ENCODE results near the gene JOSD1.

JOSD1 gene

DNA sequence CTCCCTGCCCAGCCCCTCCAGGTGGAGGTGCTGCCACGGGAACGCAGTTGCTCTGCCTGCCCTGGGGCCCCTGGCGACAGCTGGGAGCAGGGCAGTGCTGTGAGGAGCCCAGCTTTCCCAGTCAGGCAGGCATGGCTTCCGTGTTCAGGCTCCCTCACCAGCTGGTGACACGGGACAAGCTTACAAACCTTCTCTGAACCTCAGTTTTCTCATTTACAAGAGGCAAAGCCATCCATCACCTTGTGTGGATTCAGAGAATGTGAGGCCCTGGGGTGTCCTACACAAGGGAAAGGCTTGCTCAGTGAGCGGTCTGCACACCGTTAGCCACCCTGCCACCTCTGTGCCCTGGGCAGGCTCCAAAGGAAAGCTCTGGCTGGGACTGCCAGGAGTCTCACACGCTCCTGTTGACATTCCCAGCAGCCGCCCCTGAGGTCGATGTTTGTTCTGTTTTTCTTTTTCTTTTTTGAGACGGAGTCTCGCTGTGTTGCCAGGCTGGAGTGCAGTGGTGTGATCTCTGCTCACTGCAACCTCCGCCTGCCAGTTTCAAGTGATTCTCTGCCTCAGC is 31.6 kb upstream of the JOSD1 start:
- DNase-seq = peak; percentile 2

DNA sequence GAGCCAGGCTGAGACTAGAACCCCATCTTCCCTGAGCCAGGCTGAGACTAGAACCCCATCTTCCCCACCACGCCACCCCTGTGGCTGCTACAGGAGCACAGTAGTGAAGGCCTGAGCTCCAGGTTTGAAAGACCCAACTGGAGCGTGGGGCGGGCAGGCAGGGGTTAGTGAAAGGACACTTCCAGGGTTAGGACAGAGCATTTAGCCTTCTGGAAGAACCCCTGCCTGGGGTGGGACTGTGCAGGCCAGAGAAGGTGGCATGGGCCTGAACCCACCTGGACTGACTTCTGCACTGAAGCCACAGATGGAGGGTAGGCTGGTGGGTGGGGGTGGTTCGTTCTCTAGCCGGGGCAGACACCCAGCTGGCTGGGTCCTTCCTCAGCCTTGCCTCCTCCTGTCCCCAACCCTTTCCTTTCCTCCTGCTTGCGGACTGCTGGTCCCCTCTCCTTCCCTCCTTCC is 31.0 kb upstream of the JOSD1 start:
- no peak for DNase-seq

DNA sequence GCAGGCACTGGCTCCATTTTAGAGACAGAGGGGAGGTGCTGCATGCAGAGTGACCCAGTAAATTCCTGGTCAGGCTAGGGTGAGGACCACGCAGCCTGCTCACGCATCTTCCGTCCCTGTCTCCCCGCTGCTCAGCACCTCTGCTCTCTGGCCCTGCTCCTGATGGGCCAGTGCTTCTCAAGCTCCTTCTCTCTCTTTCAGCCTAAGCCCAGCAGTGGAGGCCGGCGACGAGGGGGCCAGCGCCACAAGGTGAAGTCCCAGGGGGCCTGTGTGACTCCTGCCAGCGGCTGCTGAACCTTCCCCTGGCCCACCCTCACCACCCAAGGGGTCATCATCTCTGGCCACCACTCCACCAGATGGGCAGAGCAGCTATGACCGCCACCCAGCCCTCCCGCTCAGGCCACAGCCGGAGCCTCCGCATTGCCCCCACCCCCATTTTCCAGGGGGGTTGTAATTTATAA is 29.7 kb upstream of the JOSD1 start:
- no peak for DNase-seq

DNA sequence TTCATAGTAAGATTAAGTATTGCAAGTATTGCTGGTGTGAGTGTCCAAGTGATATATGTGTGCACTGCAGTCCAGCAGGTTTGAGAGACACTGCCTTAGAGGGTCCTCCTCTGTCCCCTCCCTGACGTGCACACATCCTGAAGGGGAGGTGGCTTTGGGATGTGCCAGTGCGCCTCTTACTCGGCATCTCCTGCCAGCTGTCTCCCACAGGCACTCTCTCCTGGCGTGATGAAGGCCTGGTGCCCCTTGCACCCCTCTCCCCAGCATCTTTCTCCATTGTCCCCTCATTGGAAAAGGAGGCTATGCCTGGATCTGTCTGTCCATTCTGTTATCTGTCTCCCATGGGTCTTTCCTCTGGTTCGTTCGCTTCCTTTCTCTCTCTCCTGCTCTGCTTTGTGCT is 29.2 kb upstream of the JOSD1 start:
- no peak for DNase-seq

DNA sequence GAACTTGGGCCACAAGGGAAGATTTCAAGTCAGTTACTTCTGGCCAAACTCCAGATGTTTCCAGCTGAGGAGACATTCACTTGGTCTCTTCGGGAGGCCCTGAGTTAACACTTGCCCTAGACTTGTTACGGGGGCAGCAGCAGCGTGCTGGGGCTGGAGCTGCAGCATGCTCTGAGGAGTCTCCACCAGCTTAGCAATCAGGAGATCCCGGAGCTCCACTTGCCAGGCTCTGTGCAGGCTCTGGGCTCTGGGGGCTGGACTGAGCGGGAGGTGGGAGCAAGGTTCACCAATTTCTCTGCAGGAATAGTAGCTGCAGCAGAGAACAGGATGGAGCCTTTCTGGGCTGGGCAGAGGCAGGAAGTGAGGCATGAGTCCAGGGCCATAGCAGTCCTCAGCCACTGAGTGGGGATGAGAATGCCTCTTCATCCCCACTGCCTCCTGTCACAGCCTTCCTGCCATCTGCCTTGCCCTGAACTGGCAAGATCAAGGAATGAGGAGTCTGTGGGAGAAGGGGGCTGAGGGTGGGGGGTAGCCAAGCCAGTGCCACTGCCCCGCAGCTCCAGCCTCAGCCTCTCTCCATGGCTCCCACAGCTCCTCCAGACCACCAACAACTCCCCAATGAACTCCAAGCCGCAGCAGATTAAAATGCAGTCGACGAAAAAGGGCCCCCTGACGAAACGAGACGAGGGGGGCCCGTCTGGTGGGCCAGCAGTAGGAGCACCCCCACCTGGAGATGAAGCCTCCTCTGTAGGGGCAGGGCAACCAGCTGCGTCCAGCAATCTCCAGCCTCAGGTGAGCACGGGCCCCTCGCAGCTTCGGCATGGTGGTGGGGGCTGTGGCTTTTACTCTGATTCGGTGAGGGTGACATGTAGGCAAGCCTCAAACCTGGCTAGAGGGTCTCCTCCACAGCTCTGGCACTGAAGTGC is 28.4 kb upstream of the JOSD1 start:
- peak; percentile 20 for DNase-seq

DNA sequence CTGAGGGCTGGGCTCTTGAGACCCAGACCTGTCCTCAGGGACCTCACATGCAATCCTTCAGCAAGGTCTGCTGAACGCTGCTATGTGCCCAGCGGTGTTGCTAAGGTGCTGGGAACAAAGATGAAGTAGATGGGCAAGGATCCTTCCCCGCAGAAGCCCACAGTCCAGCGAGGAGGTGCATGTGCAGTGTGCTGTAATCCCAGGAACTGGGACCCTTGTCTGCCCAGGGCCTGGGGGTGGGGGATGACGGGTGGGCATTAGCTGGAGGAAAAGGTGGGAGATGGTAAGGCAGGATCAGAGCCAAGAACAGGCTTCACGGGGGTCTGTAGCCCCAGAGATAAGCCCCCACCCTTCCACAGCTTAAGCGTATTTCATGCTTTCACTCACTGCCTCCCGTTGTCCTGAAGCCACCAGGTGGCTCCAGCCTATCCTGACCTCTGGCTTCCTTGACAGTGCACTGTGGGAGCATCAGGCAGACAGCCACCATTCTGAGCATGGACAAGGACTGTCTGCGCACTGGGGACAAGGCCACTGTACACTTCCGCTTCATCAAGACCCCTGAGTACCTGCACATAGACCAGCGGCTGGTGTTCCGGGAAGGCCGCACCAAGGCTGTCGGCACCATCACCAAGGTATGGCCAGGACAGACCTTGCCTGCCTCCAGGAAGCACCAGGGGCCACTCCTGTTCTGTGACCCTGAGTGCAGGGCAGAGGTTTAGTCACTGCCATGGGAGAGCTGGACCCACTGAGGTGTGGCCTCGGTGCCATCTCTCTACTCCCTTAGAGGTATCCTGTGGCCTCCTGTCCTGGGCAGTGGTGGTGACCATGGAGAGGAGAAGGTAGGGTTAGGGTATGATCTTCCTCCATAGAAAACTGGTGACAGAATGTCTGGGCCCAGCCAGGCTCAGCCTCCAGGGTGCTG is 27.0 kb upstream of the JOSD1 start:
- DNase-seq = peak; percentile 12

DNA sequence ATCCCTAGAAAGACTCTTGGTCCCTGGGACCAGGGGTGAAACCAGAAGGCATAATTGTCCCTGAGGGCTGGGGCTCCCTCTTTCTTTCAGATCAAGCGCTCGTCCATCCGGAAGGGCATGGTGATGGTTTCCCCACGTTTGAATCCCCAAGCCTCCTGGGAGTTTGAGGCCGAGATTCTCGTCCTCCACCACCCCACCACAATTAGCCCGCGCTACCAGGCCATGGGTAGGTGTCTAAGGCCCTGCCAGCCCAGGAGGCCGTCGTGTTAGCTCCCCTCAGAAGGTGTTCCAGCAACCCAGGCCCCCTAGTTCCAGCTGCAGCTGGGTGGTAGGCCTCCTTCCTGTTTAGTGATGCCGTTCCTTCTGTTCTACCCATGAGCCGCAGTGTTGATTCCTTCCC is 26.4 kb upstream of the JOSD1 start:
- DNase-seq = peak; percentile 16

DNA sequence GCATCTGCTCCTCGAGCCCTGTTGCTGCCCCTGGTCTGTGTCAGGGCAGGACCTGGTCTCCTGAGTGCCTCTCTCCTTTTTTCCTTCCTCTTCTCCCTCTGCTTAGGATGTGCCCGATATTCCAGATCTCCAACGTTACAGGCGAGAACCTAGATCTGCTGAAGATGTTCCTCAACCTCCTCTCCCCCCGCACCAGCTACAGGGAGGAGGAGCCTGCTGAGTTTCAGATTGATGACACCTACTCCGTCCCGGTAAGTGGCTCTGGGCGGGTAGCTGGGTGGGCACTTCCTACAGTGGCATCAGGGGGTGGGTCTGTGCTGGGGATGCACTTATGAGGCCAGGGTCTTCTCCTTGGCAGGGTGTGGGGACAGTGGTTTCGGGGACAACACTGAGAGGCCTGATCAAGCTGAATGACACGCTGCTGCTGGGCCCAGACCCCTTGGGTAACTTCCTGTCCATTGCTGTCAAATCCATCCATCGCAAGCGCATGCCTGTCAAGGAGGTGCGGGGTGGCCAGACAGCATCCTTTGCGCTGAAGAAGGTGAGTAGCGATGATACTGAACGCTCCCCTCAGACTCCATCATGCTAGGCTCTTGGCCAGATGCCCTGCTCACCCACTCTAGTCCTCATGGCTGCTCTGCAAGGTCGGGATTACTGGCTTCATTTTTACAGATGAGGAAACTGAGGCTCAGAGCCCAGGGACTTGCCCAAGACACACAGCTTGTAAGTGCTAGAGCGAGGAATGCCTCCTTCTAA is 25.3 kb upstream of the JOSD1 start:
- peak; percentile 23 for DNase-seq

DNA sequence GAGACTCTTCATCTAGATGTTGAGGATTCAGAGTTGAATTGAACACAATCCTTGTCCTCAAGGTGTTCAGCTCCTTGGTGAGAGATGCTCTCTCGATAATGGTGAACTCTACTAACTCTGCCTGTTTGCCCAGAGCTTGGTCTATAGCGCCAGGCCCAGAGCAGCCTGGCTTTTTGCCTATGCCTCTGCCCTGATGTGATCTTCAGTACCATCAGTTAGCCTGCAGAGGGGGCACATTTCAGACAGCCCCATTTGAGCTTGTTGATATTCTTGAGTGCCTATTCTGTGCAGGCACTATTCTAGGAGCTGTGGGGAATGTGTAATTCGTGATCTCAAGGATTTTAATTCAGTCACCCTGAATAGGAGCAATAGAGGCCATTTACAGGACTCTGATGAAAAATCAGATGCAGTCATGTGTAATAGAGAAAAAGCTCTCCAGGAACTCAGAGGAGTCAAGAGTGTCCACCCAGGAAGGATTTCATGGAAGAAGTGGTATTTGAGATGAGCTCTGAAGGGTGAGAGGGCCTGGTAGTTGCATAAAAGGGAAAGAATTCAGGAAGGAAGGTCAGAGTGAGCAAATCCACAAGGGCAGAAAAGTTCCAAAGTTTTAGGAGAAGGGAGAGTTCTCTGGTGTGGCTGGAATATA is 24.3 kb upstream of the JOSD1 start:
- peak; percentile 29 for DNase-seq

DNA sequence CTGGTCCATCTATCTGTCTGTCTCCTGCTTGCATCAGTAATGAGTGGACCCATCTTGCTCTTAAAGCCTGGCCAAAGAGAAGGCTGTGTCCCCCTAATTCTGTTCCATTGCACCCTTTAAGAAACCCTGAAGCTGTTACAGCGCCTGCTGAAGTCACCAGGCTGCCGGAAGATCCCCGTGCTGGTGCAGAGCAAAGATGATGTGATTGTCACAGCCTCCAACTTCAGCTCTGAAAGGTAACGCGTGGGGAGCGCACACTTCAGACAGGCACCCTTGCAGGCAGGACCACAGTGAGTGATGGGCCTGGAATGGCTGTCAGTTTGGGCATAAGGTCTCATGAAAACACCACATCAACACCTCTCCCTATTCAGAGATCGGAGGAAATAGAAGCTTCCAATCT is 23.4 kb upstream of the JOSD1 start:
- DNase-seq = peak; percentile 3

DNA sequence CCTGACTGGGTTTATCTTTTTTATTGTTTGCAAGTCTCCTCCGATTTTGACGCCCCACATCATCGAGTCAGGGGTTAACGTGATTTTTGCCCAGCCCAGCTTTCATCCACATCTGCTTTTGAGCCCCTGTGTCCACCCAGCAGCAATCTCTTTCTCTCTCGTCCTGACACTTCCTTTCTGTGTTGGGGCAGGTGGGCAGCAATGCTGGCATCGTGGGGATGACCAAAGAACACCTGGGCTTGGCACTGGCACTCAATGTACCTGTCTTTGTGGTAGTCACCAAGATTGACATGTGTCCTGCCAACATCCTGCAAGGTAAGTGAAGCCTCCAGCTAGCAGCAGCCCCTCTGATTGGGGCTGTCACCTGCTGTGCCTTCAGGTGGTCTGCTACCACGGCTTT is 20.8 kb upstream of the JOSD1 start:
- DNase-seq = peak; percentile 4

DNA sequence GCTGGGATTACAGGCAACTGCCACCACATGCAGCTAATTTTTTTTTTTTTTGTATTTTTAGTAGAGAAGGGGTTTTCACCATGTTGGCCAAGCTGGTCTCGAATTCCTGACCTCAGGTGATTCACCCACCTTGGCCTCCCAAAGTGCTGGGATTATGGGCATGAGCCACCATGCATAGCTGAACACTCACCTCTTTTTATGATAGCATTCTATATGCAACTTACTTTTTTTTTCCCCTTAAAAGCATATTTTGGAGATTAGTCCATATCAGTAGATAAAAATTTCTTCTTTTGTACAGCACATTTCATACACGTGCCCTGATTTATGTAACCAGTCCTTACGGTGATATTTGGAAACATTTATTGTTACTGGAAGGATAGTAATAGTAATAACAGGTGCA is 19.6 kb upstream of the JOSD1 start:
- DNase-seq = no peak

DNA sequence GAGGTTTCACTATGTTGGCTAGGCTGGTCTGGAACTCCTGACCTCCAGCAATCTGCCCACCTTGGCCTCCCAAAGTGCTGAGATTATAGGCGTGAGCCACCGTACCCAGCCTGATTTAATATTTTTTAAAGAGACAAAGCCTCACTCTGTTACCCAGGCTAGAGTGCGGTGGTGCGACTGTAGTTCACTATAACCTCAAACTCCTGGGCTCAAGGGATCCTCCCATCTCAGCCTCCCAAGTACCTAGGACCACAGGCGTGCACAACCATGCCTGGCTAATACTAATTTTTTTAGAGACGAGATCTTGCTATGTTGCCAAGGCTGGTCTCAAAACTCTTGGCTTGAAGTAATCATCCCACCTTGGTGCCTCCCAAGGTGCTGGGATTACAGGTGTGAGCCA is 18.5 kb upstream of the JOSD1 start:
- DNase-seq = no peak

DNA sequence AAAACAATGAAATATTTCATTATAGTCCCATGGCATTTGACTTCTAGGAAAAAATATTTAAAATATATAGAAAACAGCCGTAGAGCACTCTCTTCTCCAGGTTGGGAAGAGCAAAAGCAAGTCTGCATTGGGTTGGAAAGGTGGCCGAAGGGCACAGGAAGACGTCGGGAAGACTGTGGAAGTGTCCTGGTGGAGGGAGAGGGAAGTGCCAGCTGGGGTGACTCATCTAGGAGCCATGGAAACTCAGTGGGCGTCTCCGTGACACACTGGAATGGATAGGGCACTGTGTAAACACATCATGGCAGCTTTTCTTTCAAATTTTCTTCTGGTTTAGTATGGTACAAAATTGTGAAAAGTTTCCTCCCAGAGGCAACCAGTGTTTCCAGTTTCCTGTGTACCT is 17.7 kb upstream of the JOSD1 start:
- no peak for DNase-seq

DNA sequence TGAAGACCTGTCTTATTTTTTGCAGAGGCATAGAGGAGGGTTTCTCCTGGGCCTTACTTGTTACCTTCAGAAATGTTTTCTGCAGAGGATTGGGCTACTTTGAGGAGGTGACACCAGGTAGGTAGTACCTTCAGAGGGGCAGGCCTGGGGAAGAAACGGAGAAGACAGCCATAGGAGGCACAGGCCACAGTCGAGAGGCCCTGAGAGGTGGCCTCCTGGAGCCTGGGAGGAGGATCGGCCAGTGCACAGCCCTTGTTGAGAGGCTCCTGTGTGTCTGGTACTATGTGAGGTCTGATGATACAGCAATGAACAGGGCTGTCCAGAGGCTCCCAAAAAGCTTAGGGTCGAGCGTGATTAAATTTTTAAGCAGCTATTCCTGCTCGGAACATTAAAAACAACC is 16.5 kb upstream of the JOSD1 start:
- DNase-seq = no peak

DNA sequence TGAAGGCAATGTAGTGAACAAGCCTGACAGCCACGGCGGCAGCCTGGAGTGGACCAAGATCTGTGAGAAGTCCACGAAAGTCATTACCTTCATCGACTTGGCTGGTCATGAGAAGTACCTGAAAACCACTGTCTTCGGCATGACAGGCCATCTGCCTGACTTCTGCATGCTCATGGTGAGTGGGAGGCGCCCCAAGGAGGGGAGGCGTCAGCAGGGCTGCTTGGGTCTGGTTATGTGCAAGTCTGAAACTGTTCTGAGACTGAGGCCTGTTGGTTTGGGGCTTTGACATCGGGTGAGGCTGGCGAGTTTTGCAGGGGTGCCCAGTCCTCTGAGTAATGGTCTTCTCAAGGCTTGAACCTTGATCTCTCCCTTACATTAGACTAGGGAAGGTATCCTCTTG is 16.1 kb upstream of the JOSD1 start:
- DNase-seq = no peak

DNA sequence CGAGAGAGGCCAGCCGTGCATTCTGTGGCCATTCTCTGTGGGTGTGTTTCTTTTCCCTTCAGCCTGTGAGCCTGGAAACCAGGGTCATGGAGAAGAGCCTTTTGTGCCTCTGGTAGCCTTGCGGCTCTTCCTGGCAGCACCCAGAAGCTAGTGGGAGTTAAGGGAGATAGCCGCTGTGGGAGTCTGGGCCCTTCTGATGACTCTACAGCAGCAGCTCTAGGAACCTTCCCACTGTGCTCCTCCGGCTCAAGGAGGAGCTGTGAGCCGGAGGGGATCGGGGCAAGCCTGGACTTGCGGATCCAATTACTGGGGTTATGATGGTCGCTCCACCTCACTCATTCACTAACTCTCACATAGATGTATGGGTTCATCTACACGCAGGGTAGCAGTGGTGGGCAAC is 15.5 kb upstream of the JOSD1 start:
- DNase-seq = no peak

DNA sequence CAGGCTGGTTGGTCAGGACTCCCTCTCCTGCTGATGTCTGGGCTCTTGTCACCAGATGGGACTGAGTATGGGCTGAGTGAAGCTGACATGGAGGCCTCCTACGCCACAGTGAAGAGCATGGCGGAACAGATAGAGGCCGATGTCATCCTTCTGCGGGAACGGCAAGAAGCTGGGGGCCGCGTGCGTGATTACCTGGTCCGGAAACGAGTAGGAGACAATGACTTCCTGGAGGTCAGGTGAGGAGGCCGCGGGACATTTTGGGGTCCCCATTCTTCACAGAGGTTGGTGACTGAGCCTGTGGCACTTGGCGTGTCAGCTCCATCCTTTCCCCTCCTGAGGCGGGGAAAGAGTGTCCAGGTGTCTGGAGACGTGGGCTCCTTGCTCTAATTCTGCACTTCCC is 15.1 kb upstream of the JOSD1 start:
- DNase-seq = no peak

DNA sequence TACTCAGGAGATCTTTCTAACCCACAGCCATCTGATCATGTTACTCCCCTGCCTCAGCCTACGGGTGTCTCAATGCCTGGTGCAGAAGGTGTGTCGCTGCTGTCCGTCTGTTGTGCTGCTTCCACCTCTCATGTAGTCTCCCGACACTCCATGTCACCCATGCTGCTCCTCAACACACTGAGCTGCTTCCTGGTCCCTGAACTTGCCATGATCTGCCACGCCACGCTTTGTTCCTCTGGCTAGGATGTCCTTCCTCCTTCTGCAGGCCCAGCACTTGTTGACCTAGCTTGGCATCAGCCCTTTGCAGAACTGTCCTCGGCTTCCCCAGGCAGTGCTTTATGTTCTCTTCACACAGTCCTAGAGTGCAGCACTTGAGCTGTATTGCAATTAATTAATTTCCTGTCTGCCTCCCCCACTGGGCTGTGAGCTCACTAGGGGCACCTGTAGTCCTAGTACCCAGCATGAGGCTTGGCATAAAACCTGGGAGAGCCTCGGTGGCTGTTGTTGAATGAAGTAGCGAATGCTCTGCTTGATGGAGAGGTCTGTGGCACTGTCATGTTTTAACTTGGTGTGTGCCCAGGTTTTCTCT is 14.5 kb upstream of the JOSD1 start:
- no peak for DNase-seq

DNA sequence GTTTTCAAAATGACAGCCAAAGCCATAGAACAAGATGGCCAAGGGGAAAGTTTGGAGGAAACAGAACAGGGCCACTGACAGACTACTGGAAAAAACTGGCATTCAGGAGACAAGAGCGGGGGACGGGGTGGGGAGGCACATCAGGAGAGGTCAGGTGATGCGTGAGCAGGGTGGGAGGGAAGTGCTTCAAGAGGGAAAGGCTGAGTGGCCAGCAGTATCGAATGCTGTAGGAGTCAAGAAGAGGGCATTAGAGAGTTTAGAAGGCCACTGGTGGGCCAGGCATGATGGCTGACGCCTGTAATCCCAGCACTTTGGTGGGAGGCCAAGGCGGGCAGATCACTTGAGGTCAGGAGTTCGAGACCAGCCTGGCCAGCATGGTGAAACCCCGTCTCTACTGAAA is 13.2 kb upstream of the JOSD1 start:
- no peak for DNase-seq

DNA sequence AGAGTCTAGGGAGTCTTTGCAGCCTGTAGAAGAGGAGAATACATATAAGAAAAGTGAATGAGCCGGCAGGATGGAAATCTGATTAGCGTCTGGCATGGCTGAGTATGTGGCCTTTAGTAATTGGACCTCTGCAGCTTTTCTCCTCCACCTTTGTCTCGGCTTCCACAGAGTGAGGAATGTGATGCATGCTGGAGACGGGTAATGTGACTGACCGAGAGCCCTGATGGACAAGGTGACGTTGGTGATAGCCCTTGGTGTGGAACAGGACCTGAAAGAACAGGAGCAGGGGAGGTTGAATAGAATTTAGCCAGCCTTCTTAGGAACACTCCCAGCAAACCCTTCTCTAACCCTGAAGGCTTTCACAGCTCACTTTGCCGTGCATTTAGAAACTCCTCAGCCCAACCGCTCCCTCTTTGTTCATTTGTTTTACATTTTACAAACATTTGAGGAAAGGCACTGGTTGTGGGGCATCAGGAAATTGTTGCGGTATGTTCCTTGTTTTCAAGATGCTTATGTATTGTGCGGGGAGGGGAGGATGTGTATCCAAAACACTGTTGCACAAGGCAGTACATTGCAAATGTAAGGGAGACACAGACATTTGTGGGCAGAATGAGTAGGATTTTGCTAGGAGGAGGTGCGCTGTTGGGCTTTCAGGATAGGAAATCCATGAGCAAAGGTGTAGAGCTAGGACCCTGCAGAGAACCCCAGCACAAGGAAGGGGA is 11.9 kb upstream of the JOSD1 start:
- DNase-seq = no peak
